H9 (cell line): ENCODE results near the gene TMEM17. TPM values are rescaled to one million over a fixed set of nuclear protein-coding genes. Genes with fewer than 3 reads are reported as not detected.
A peak's percentile ranks its signal among the peaks of the same experiment; 100 is the strongest.

Experiments
- DNase-seq: peaks from one replicate; pipeline ENCODE4 v3.0.0-alpha.2; 2017
- H2AFZ ChIP-seq: one replicate; pipeline ENCODE4 v1.6.1; 2013; ENCODE audit warnings: mild to moderate bottlenecking, low read length, control low read depth, moderate library complexity
- H2AK5ac ChIP-seq: 2 replicates; pipeline ENCODE4 v1.6.1; 2013; ENCODE audit warnings: low read length, control low read depth, mixed read lengths; ENCODE audit not compliant: insufficient read length
- H2BK120ac ChIP-seq: one replicate; pipeline ENCODE4 v1.6.1; 2013; ENCODE audit warnings: low read depth, mild to moderate bottlenecking, low read length, control low read depth, inconsistent platforms; ENCODE audit not compliant: poor library complexity, severe bottlenecking
- H2BK12ac ChIP-seq: 2 replicates; pipeline ENCODE4 v1.6.1; 2013; ENCODE audit warnings: low read length, control low read depth, mixed read lengths, low read depth; ENCODE audit not compliant: insufficient read length
- H2BK15ac ChIP-seq: 2 replicates; pipeline ENCODE4 v1.6.1; 2013; ENCODE audit warnings: low read depth, low read length, control low read depth
- H2BK20ac ChIP-seq: one replicate; pipeline ENCODE4 v1.6.1; 2013; ENCODE audit warnings: low read depth, mild to moderate bottlenecking, low read length, control low read depth, inconsistent platforms; ENCODE audit not compliant: poor library complexity, severe bottlenecking
- H2BK5ac ChIP-seq: 2 replicates; pipeline ENCODE4 v1.6.1; 2013; ENCODE audit warnings: low read length, control low read depth, mixed read lengths; ENCODE audit not compliant: insufficient read length
- H3K14ac ChIP-seq: 2 replicates; pipeline ENCODE4 v1.6.1; 2013; ENCODE audit warnings: low read length, control low read depth; ENCODE audit not compliant: insufficient read depth
- H3K18ac ChIP-seq: 2 replicates; pipeline ENCODE4 v1.6.1; 2013; ENCODE audit warnings: low read depth, mild to moderate bottlenecking, mixed read lengths, low read length, control low read depth; ENCODE audit not compliant: insufficient read length
- H3K23ac ChIP-seq: 2 replicates; pipeline ENCODE4 v1.6.1; 2013; ENCODE audit warnings: low read length, control low read depth, mixed read lengths, low read depth; ENCODE audit not compliant: insufficient read length
- H3K23me2 ChIP-seq: 2 replicates; pipeline ENCODE4 v1.6.1; 2013; ENCODE audit warnings: low read depth, mild to moderate bottlenecking, mixed read lengths, low read length, control low read depth; ENCODE audit not compliant: insufficient read length, poor library complexity, severe bottlenecking
- H3K27ac ChIP-seq: 2 replicates; pipeline ENCODE4 v1.5.1; 2013; ENCODE audit warnings: low read length, control low read depth, mixed read lengths, low read depth; ENCODE audit not compliant: insufficient read length
- H3K27me3 ChIP-seq: 2 replicates; pipeline ENCODE4 v1.6.1; 2013; ENCODE audit warnings: low read length, control low read depth, inconsistent platforms; ENCODE audit not compliant: insufficient read depth
- H3K4ac ChIP-seq: 2 replicates; pipeline ENCODE4 v1.6.1; 2013; ENCODE audit warnings: low read depth, mild to moderate bottlenecking, control low read depth, inconsistent platforms, low read length, moderate library complexity
- H3K4me1 ChIP-seq: 2 replicates; pipeline ENCODE4 v1.6.1; 2013; ENCODE audit warnings: low read length, control low read depth, inconsistent platforms; ENCODE audit not compliant: insufficient read depth
- H3K4me2 ChIP-seq: 2 replicates; pipeline ENCODE4 v1.6.1; 2013; ENCODE audit warnings: low read length, control low read depth, mixed read lengths; ENCODE audit not compliant: insufficient read length, insufficient read depth
- H3K56ac ChIP-seq: 2 replicates; pipeline ENCODE4 v1.6.1; 2013; ENCODE audit warnings: low read depth, mild to moderate bottlenecking, mixed read lengths, low read length, control low read depth; ENCODE audit not compliant: insufficient read length
- H3K79me1 ChIP-seq: 2 replicates; pipeline ENCODE4 v1.6.1; 2013; ENCODE audit warnings: low read depth, mild to moderate bottlenecking, moderate library complexity, low read length, control low read depth, inconsistent platforms; ENCODE audit not compliant: insufficient read depth, poor library complexity, severe bottlenecking
- H3K79me2 ChIP-seq: 2 replicates; pipeline ENCODE4 v1.6.1; 2013; ENCODE audit warnings: low read length, control low read depth, inconsistent platforms; ENCODE audit not compliant: insufficient read depth
- H3K9ac ChIP-seq: 2 replicates; pipeline ENCODE4 v1.6.1; 2013; ENCODE audit warnings: low read length, control low read depth, mixed read lengths; ENCODE audit not compliant: insufficient read length; ENCODE audit errors: extremely low read depth
- H3K9me3 ChIP-seq: one replicate; pipeline ENCODE4 v1.6.1; 2013; ENCODE audit warnings: low read depth, low read length, inconsistent platforms; ENCODE audit not compliant: control insufficient read depth
- H3T11ph ChIP-seq: one replicate; pipeline ENCODE4 v1.6.1; 2013; ENCODE audit warnings: mild to moderate bottlenecking, low read length, control low read depth, inconsistent platforms
- H4K20me1 ChIP-seq: one replicate; pipeline ENCODE4 v1.6.1; 2013; ENCODE audit not compliant: control insufficient read depth, insufficient read length, insufficient read depth
- H4K5ac ChIP-seq: 2 replicates; pipeline ENCODE4 v1.6.1; 2013; ENCODE audit warnings: low read depth, mild to moderate bottlenecking, mixed read lengths, low read length, control low read depth; ENCODE audit not compliant: insufficient read length
- H4K8ac ChIP-seq: replicated peaks from 2 replicates; pipeline ENCODE4 v1.6.1; 2013; ENCODE audit warnings: low read length, control low read depth, mixed read lengths, low read depth; ENCODE audit not compliant: insufficient read length
- H4K91ac ChIP-seq: 2 replicates; pipeline ENCODE4 v1.6.1; 2013; ENCODE audit warnings: low read depth, mild to moderate bottlenecking, moderate library complexity, mixed read lengths, low read length, control low read depth; ENCODE audit not compliant: insufficient read length
- H3K27ac Mint-ChIP-seq, 3 experiments: 2 replicates in 2 of 3; 3 replicates in 1 of 3; pipeline ENCODE4 v1.8.0; 2020 to 2021; ENCODE audit warnings: mixed read lengths in 3 of 3, mild to moderate bottlenecking in 1 of 3, moderate library complexity in 1 of 3
- H3K27me3 Mint-ChIP-seq: 2 replicates; pipeline ENCODE4 v1.8.0; 2021; ENCODE audit warnings: low read depth, mild to moderate bottlenecking, moderate library complexity, mixed read lengths
- H3K36me3 Mint-ChIP-seq, 3 experiments: 2 replicates in 2 of 3; 3 replicates in 1 of 3; pipeline ENCODE4 v1.8.0; 2020 to 2021; ENCODE audit warnings: low read depth in 3 of 3, mixed read lengths in 3 of 3; ENCODE audit not compliant: insufficient read depth in 1 of 3
- H3K4me1 Mint-ChIP-seq, 2 experiments: 2 replicates each; pipeline ENCODE4 v1.8.0; 2020; ENCODE audit warnings: mixed read lengths in 2 of 2
- H3K4me3 Mint-ChIP-seq, 2 experiments: 2 replicates in 1 of 2; 3 replicates in 1 of 2; pipeline ENCODE4 v1.8.0; 2020 to 2021; ENCODE audit warnings: mild to moderate bottlenecking in 2 of 2, mixed read lengths in 2 of 2, moderate library complexity in 1 of 2
- H3K9me3 Mint-ChIP-seq, 2 experiments: 2 replicates in 1 of 2; 3 replicates in 1 of 2; pipeline ENCODE4 v1.8.0; 2020; ENCODE audit warnings: mild to moderate bottlenecking in 2 of 2, mixed read lengths in 2 of 2, moderate library complexity in 1 of 2
- CTCF ChIP-seq: fragments of 200-600 bp; sonication (generic); conservative IDR thresholded peaks from 3 replicates; pipeline ENCODE4 v1.8.0; 2021; ENCODE audit warnings: antibody characterized with exemption, mild to moderate bottlenecking
- WGBS: extraction: QIAGEN DNeasy Blood & Tissue Kit; methylation state at CpG from one replicate; pipeline ENCODE4 v1.1.7; 2013; ENCODE audit warnings: missing lambda C conversion rate, low lambda C conversion rate, mixed read lengths; ENCODE audit not compliant: insufficient read length; ENCODE audit errors: extremely low coverage; 5-methylcytosine and 5-hydroxymethylcytosine counted together
- total RNA-seq: library from RNA; stranded (reverse); gene quantifications from 2 replicates; pipeline ENCODE4 v1.2.1, GENCODE V29; 2021

Gene TMEM17
- total RNA-seq, 1 experiment from 2014 or later: 1.3 TPM

- DNase-seq: no peak
- H3K4me3 Mint-ChIP-seq: no peak overlapping the region
- no peak overlapping the region for H3K56ac ChIP-seq
Observed at GRCh38 chr2:62492048-62492447, 13.9 kb downstream of the TMEM17 start.

More at GRCh38 chr2:62492048-62492447, 13.9 kb downstream of the TMEM17 start:
- Histone ChIP-seq H3K4me2 (no peak overlapping the region), H2BK20ac (no peak overlapping the region), H3K9me3 (no peaks in the 10 kb centered on the region), H4K20me1 (no peaks in the 10 kb centered on the region), H3K9ac (no peak overlapping the region), H4K8ac (no peak overlapping the region), H4K5ac (no peak overlapping the region), H3K27me3 (no peaks in the 10 kb centered on the region), H3K23me2 (no peaks in the 10 kb centered on the region), H3K4me1 (no peaks in the 10 kb centered on the region), H3K79me2 (0 out of 2 replicates have a peak, but pooled peaks cover 1% of the 10 kb centered on the region), H2BK5ac (no peak overlapping the region), H2AFZ (no peak overlapping the region), H3K23ac (no peak overlapping the region), H3K18ac (no peak overlapping the region), H2BK15ac (no peak overlapping the region), H2AK5ac (no peak overlapping the region), H3T11ph (no peak overlapping the region), H2BK120ac (no peak overlapping the region), H3K27ac (no peak overlapping the region), H3K79me1 (no peaks in the 10 kb centered on the region), H3K14ac (no peak overlapping the region), H4K91ac (no peak overlapping the region), H2BK12ac (no peak overlapping the region), H3K4ac (no peak overlapping the region)
- TF ChIP-seq CTCF: no peak
- Mint-ChIP-seq H3K27me3 (no peaks in the 10 kb centered on the region), H3K36me3 (no peaks in the 10 kb centered on the region), H3K9me3 (no peaks in the 10 kb centered on the region), H3K4me1 (peaks cover 0 to 6% of the 10 kb centered on the region in 2 experiments; a peak in 1 of 4 replicates), H3K27ac (peak overlapping the region in 1 of 3 experiments; percentile 27; a peak in 1 of 7 replicates)
- WGBS: no CpG with 5 or more reads among the region's 2 CpGs
